ENCODE measurements around the gene DAW1.

DNA sequence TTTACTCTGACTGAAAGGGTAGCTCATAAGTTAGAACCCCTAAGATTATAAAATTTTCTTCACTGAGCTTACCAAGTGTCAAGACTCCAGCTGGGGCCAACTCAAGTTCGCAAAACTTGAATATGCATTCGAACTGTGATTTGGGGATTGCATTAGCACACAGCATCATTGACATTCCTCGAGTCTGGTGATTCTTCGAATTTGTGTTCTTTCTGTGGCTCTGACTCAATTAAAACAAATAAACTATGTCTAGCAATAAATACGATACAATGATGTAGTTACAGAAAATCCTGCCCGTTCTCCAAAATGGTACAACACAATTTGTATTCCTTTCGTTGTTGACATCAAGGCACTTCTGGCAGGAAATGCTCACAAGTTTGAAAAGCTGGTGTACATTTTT is 46.7 kb upstream of the DAW1 start:
- TF ChIP-seq POLR2A (IDR thresholded peaks at IDR 0.05): no peak
- TF ChIP-seq, protein P1, sequence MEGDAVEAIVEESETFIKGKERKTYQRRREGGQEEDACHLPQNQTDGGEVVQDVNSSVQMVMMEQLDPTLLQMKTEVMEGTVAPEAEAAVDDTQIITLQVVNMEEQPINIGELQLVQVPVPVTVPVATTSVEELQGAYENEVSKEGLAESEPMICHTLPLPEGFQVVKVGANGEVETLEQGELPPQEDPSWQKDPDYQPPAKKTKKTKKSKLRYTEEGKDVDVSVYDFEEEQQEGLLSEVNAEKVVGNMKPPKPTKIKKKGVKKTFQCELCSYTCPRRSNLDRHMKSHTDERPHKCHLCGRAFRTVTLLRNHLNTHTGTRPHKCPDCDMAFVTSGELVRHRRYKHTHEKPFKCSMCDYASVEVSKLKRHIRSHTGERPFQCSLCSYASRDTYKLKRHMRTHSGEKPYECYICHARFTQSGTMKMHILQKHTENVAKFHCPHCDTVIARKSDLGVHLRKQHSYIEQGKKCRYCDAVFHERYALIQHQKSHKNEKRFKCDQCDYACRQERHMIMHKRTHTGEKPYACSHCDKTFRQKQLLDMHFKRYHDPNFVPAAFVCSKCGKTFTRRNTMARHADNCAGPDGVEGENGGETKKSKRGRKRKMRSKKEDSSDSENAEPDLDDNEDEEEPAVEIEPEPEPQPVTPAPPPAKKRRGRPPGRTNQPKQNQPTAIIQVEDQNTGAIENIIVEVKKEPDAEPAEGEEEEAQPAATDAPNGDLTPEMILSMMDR (IDR thresholded peaks at IDR 0.05): no peak

Data from thyroid gland (tissue), 4 donors.